Spleen (tissue), 11 donors: Measurements from ENCODE around the gene CERKL. TPM values are rescaled to one million over a fixed set of nuclear protein-coding genes. Genes with fewer than 3 reads are reported as not detected.

ENCODE experiments used
- DNase-seq: peaks from one replicate; pipeline ENCODE4 v3.0.0-alpha.2; 2020
- H3K27ac ChIP-seq, 8 donors: fragments of 200-600 bp; sonication (generic) in 7 of 8; 1 replicate in 4 of 8; 2 replicates in 4 of 8; pipeline versions ENCODE4 v1.5.0 to v1.8.0; 2016 to 2021; ENCODE audit warnings: inconsistent platforms in 4 of 8, mild to moderate bottlenecking in 4 of 8, moderate library complexity in 1 of 8
- H3K27me3 ChIP-seq, 7 donors: fragments of 200-600 bp; sonication (generic) in 6 of 7; replicated peaks in 1 of 7; 1 replicate in 4 of 7; 2 replicates in 3 of 7; pipeline versions ENCODE4 v1.5.0 to v1.8.0; 2016 to 2021; ENCODE audit warnings: inconsistent platforms in 3 of 7, mild to moderate bottlenecking in 1 of 7
- H3K36me3 ChIP-seq, 6 donors: fragments of 200-600 bp; sonication (generic) in 5 of 6; 1 replicate in 4 of 6; 2 replicates in 2 of 6; pipeline versions ENCODE4 v1.5.0 to v1.8.0; 2016 to 2021; ENCODE audit warnings: inconsistent platforms in 2 of 6
- H3K4me1 ChIP-seq, 6 donors: fragments of 200-600 bp; sonication (generic) in 5 of 6; 1 replicate in 3 of 6; 2 replicates in 3 of 6; pipeline versions ENCODE4 v1.5.0 to v1.8.0; 2016 to 2021; ENCODE audit warnings: inconsistent platforms in 3 of 6
- H3K4me3 ChIP-seq, 8 donors: fragments of 200-600 bp; sonication (generic) in 7 of 8; 1 replicate in 4 of 8; 2 replicates in 4 of 8; pipeline versions ENCODE4 v1.5.0 to v1.8.0; 2016 to 2021; ENCODE audit warnings: inconsistent platforms in 4 of 8, mild to moderate bottlenecking in 4 of 8, moderate library complexity in 2 of 8
- H3K9me3 ChIP-seq, 8 donors: fragments of 200-600 bp; sonication (generic) in 7 of 8; 1 replicate in 4 of 8; 2 replicates in 4 of 8; pipeline versions ENCODE4 v1.5.0 to v1.8.0; 2016 to 2021; ENCODE audit warnings: inconsistent platforms in 4 of 8
- POLR2A ChIP-seq, 3 donors: fragments of 450-650 bp; IDR thresholded peaks; one replicate each; pipeline ENCODE4 v1.5.1; 2017; ENCODE audit warnings: antibody characterized with exemption in 3 of 3, mild to moderate bottlenecking in 1 of 3
- POLR2AphosphoS5 ChIP-seq, 3 donors: sonication (generic); formaldehyde crosslinking; IDR thresholded peaks; one replicate each; pipeline ENCODE4 v1.5.1; 2017; ENCODE audit warnings: antibody characterized with exemption in 3 of 3
- whole genome bisulfite sequencing, 5 donors: extraction: QIAGEN DNeasy Blood & Tissue Kit in 3 of 5; methylation state at CpG; one replicate each; pipeline versions ENCODE4 v1.1.5 to v1.1.7; 2013 to 2018; 5-methylcytosine and 5-hydroxymethylcytosine counted together
- intact Hi-C: fragments of 100-400 bp; cut with DNase I; formaldehyde crosslinking; loops from one replicate; pipeline ENCODE4 v1.15.0; 2023; ENCODE audit warnings: low total_unique reads
- polyA plus RNA-seq, 3 donors: library from polyadenylated mRNA; stranded (reverse); fragments of 200-250 nt; gene quantifications; one replicate each; pipeline ENCODE4 v1.2.1, GENCODE V29; 2013
- total RNA-seq, 7 donors: library from RNA; depleted of rRNA in 3 of 7; stranded (reverse); fragments of >200 nt in 3 of 7; fragmentation: NEBNext Ultra II Directional in 4 of 7; extraction: Animal tissue kit (Norgen Biotek cat#: 25700) in 4 of 7; gene quantifications; one replicate each; pipeline versions ENCODE4 v1.1.0 to v1.2.1, GENCODE V29; 2016 to 2021
- TF ChIP-seq, protein P1 (sequence below), 11 experiments: fragments of 200-600 bp in 7 of 11; fragments of 450-650 bp in 4 of 11; sonication (generic) in 4 of 11; IDR thresholded peaks in 8 of 11; conservative IDR thresholded peaks in 3 of 11; 1 replicate in 7 of 11; 2 replicates in 4 of 11; pipeline versions ENCODE4 v1.4.0 to v1.8.0; 2016 to 2021; ENCODE audit warnings: antibody characterized with exemption in 11 of 11, inconsistent platforms in 4 of 11, mild to moderate bottlenecking in 1 of 11
- donor health status: healthy with polysubstance abuse.
- donor health status: DM: no; HTN: no; CAD: no; lungs with moderate emphysema.
- donor health status: DM: no; HTN: no; CAD: no.
- donor health status: Bipolar disorder and iron deficiency.
- donor health status: healthy.
- donor health status: DM: no; HTN: no; CAD: no.
- donor health status: DM: yes; HTN: yes; CAD: no.

The CERKL gene
- total and polyA plus RNA-seq, 10 donors: 0.27 to 2.3 (median 0.85) TPM

DNA sequence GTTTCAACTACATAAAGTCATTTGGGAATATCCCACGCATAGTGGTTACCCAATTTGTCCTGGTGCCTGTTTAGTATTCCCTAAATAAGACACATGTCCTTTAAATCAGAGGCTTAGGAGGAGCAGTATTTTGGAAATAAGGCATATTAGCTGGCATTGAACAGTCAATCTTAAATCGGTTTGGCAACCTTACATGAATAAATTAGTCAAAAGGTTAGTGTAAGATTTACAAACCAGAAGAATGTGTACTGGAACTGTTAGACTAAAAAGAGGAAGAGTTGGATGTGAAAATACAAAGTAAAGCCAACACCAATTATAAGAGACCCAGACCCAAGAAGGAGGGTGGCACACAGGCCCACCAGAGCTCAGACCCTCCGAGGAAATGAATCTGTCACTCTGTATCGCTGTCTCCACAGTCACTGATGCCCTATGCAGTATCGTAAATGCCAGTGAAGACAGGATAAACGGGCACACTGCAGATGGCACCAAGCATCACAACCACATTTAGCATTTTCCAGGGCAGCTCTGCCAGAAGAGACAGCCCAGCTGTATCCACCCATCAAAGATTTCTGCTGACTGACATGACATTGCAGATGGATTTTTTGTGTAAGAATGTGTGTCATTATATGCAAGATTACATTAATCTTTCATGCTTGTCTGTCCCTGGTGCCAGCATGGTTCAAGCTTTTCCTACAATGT is 90.4 kb downstream of the CERKL start:
- H3K36me3 ChIP-seq: no peaks in the 10 kb centered on the region
- no peak overlapping the region for H3K4me3 ChIP-seq
- DNase-seq: no peak
- TF ChIP-seq, protein P1, sequence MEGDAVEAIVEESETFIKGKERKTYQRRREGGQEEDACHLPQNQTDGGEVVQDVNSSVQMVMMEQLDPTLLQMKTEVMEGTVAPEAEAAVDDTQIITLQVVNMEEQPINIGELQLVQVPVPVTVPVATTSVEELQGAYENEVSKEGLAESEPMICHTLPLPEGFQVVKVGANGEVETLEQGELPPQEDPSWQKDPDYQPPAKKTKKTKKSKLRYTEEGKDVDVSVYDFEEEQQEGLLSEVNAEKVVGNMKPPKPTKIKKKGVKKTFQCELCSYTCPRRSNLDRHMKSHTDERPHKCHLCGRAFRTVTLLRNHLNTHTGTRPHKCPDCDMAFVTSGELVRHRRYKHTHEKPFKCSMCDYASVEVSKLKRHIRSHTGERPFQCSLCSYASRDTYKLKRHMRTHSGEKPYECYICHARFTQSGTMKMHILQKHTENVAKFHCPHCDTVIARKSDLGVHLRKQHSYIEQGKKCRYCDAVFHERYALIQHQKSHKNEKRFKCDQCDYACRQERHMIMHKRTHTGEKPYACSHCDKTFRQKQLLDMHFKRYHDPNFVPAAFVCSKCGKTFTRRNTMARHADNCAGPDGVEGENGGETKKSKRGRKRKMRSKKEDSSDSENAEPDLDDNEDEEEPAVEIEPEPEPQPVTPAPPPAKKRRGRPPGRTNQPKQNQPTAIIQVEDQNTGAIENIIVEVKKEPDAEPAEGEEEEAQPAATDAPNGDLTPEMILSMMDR (IDR thresholded peaks at IDR 0.05 in 8 of 11, conservative IDR thresholded peaks at IDR 0.05 in 3 of 11): no peak
- TF ChIP-seq POLR2A (IDR thresholded peaks at IDR 0.05): no peak
- TF ChIP-seq POLR2AphosphoS5 (IDR thresholded peaks at IDR 0.05): no peak
- no peaks in the 10 kb centered on the region for H3K9me3 ChIP-seq
- WGBS, 5 donors: 74 to 90% (median 88%) methylated on average over 6 of the region's 6 CpGs
- no peak overlapping the region for H3K27ac ChIP-seq
- H3K27me3 ChIP-seq: no peaks in the 10 kb centered on the region
- no peaks in the 10 kb centered on the region for H3K4me1 ChIP-seq
- intact Hi-C loops: no loop called here

DNA sequence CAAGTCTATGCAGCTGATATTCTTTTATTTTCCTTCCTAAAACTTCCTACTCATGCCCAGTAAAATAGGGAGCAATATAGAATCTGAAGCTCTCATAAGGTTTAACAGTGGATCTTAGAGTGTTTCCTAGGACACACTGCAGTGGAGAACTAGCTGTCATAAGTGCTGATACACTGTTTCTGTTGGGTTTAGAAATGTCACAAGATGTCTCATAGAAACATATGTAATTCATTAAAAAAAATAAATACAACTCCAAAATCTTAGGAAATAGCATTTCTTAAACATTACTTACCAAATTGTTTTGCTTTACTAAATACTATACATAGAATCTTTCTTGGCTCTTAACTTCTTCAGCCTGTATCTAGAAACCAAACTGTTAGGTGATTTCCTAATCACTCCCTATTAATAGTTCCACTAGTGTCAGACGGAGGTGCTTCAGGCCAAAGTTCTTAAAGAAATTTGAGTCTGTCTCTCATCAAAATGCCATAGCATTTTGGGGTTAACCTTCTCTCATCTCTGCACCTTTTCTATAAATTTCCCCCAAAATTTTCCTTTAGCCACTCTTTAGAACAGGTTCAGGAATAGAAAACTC is 93.7 kb downstream of the CERKL start:
- H3K27ac ChIP-seq: no peak overlapping the region
- intact Hi-C loops: no loop called here
- WGBS, 5 donors: 55 to 83% (median 69%) methylated on average over 1 of the region's 1 CpG
- no peaks in the 10 kb centered on the region for H3K9me3 ChIP-seq
- no peak overlapping the region for H3K4me3 ChIP-seq
- no peaks in the 10 kb centered on the region for H3K27me3 ChIP-seq
- H3K4me1 ChIP-seq: no peaks in the 10 kb centered on the region
- no peak for DNase-seq
- no peaks in the 10 kb centered on the region for H3K36me3 ChIP-seq
- TF ChIP-seq POLR2A (IDR thresholded peaks at IDR 0.05) (no peak), POLR2AphosphoS5 (IDR thresholded peaks at IDR 0.05) (no peak)
- TF ChIP-seq, protein P1 (IDR thresholded peaks at IDR 0.05 in 8 of 11, conservative IDR thresholded peaks at IDR 0.05 in 3 of 11): no peak

DNA sequence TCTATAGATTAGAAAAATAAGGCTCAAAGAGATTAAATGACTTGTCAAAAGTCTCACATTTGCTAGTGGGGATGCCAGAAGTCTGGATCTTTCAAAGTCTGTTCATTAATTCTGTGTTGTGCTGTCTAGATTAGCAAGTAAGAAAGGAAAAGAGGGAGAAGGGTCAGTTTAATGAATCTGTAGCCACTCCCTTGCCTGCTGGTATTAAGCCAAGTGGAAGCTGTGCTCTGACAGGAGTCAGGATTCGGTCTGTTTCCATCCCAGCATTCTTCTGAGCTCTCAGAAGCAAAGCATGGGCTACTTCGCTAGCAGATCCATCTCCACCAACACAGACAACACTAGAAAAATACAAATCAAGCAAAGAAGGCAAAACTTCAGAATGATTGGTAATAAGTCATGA is 98.5 kb downstream of the CERKL start:
- Histone ChIP-seq H3K4me3 (no peak overlapping the region), H3K36me3 (no peaks in the 10 kb centered on the region), H3K9me3 (no peaks in the 10 kb centered on the region), H3K4me1 (no peaks in the 10 kb centered on the region), H3K27ac (no peak overlapping the region), H3K27me3 (no peaks in the 10 kb centered on the region)
- TF ChIP-seq POLR2AphosphoS5 (IDR thresholded peaks at IDR 0.05): no peak
- TF ChIP-seq, protein P1 (IDR thresholded peaks at IDR 0.05 in 8 of 11, conservative IDR thresholded peaks at IDR 0.05 in 3 of 11): no peak
- TF ChIP-seq POLR2A (IDR thresholded peaks at IDR 0.05): no peak
- intact Hi-C loops: no loop called here
- 87 to 94% (median 93%) methylated on average over 2 of the region's 2 CpGs for WGBS, 5 donors
- DNase-seq: no peak

DNA sequence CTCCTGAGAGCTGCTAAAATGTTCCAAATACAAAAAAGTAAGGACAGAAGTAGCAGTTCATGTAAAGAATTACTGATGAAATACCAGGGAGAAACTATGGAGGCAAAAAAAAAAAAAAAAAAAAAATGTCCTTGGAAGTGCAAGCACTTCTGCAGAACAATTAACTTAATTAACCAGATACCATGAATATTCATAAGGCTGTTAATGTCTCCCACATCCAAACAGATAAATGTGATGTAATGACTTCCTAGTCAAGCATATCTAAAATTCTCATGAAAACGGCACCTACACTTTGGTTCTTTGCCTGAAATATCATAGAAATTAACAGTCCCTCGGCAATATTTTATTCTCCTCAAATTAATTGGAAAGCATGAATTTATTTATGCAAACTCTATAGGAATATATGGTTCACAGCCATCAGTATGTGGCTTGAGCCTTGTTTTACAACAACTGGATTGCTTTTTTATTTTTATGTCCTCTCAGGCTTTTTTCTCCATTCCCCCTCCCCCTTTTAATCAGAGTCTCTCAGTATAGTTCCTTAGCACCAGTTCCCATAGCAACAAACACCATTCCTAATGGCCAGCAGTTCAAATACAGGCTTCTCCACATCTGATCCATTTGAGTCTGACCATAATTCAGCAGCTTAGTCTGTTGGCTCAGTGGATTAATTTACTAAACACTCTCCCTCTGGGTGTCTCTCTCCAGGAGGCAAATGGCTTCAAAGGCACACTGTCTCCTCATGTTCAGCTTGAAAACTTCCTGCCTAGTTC is 102.7 kb downstream of the CERKL start:
- intact Hi-C loops: no loop called here
- WGBS, 5 donors: 85 to 93% (median 88%) methylated on average over 2 of the region's 2 CpGs
- H3K9me3 ChIP-seq: no peaks in the 10 kb centered on the region
- H3K27me3 ChIP-seq: no peaks in the 10 kb centered on the region
- no peaks in the 10 kb centered on the region for H3K36me3 ChIP-seq
- no peak for DNase-seq
- no peaks in the 10 kb centered on the region for H3K4me1 ChIP-seq
- no peak overlapping the region for H3K27ac ChIP-seq
- H3K4me3 ChIP-seq: no peak overlapping the region
- TF ChIP-seq, protein P1 (IDR thresholded peaks at IDR 0.05 in 8 of 11, conservative IDR thresholded peaks at IDR 0.05 in 3 of 11): no peak
- no peak for TF ChIP-seq POLR2AphosphoS5 (IDR thresholded peaks at IDR 0.05)
- TF ChIP-seq POLR2A (IDR thresholded peaks at IDR 0.05): no peak
